HG03280 (cell line): ENCODE measurements around the gene PRRC2C.
"Not testable (repeated sequence)": the region's sequence is repeated elsewhere in the genome, so short reads cannot be mapped to it uniquely, and the experiment has no call there.

Experiments used
- ATAC-seq: cut with Tn5 transposase; IDR thresholded peaks from one replicate; pipeline ENCODE4 v1.9.1; 2021; ENCODE audit warnings: mild to moderate bottlenecking, moderate library complexity; ENCODE audit not compliant: unreplicated experiment

The PRRC2C gene

GRCh38 chr1:171495444-171495843, 10.1 kb downstream of the PRRC2C start:
- no peak for ATAC-seq

GRCh38 chr1:171500304-171500703, 15.0 kb downstream of the PRRC2C start:
- no peak for ATAC-seq

DNA sequence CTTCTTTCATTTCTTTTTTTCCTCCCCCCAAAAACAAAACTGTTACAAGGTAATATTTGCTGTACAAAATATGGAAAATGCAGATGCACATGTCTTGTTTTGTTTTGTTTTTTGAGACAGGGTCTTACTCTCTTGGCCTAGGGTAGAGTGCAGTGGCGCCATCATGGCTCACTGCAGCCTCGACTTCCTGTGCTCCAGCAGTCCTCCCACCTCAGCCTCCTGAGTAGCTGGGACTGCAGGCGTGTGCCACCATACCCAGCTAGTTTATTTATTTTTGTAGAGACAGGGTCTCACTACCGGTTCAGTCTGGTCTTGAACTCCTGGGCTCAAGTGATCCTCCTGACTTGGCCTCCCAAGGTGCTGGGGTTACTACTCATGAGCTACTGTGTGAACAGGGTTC, 15.5 kb downstream of the PRRC2C start:
- no peak for ATAC-seq

GRCh38 chr1:171501305-171502024, 16.1 kb downstream of the PRRC2C start:
- ATAC-seq = peak; percentile 56

- no peak for ATAC-seq
Measured at GRCh38 chr1:171506525-171507304, 21.4 kb downstream of the PRRC2C start.

- no peak for ATAC-seq
Measured at GRCh38 chr1:171507435-171507834, 22.1 kb downstream of the PRRC2C start.

- no peak for ATAC-seq
Measured at GRCh38 chr1:171509191-171509590, 23.9 kb downstream of the PRRC2C start.

DNA sequence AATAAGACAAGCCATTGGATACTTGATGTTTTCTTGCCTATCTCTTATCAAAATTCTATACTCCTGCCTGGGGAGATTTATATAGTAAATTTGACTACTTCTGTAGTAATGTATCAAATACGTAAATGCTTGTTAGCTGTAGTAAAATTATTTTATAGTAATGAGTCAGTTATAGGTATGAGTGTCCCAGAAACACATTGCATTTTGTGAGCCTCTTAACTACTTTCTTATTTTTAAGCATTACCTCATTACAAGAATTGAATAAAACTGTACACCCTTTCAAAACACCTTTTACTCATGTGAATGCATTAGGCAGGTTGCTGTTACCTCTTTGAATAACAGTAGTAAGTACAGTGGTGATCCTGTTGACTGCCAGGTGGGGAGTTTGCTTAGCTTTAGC, 28.4 kb downstream of the PRRC2C start:
- ATAC-seq = no peak

- ATAC-seq = no peak
Measured at GRCh38 chr1:171515299-171515698, 30.0 kb downstream of the PRRC2C start.

DNA sequence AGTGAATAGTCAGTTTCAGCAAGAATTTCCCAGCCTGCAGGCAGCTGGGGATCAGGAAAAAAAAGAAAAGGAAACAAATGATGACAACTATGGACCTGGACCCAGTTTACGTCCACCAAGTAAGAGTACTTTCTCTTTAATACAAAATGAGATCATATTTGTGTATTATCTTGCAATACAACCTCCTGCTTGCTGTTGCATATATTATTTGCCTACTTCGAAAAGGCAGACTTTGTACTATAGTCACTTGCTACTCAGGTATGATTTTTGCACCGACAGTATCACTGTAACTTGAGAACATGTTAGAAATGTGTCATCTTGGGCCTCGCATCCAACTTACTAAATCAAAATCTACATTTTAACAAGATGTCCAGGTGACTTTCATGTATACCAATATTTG, 30.4 kb downstream of the PRRC2C start:
- ATAC-seq = no peak

- ATAC-seq = no peak
Measured at GRCh38 chr1:171521567-171521966, 36.2 kb downstream of the PRRC2C start.

- ATAC-seq = no peak
Measured at GRCh38 chr1:171530676-171531075, 45.3 kb downstream of the PRRC2C start.

DNA sequence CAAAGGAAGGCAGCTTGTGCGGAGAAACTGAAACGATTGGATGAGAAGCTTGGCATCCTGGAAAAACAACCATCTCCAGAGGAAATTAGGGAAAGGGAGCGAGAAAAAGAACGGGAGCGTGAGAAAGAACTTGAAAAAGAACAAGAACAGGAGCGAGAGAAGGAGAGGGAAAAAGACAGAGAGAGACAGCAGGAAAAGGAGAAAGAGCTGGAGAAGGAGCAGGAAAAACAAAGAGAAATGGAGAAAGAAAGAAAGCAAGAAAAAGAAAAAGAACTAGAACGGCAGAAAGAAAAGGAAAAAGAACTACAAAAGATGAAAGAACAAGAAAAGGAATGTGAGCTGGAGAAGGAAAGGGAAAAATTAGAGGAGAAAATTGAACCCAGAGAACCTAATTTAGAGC, 47.2 kb downstream of the PRRC2C start:
- no peak for ATAC-seq

- no peak for ATAC-seq
Measured at GRCh38 chr1:171545523-171545922, 60.2 kb downstream of the PRRC2C start.

DNA sequence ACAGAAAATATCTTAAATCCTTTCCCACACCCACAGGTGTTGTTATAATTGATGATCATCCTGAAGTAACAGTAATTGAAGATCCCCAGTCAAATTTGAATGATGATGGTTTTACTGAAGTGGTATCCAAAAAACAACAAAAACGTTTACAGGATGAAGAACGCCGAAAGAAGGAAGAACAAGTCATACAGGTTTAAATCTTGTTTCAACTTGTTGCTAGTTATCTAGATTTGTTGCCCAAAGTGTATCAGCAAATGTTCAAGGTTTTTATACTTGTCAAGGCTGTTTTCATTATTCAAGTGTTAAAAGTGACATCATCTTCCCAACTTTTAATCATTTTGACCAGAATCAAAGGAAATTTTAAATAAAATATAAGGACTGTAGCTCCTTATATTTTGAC, 64.7 kb downstream of the PRRC2C start:
- ATAC-seq = no peak

DNA sequence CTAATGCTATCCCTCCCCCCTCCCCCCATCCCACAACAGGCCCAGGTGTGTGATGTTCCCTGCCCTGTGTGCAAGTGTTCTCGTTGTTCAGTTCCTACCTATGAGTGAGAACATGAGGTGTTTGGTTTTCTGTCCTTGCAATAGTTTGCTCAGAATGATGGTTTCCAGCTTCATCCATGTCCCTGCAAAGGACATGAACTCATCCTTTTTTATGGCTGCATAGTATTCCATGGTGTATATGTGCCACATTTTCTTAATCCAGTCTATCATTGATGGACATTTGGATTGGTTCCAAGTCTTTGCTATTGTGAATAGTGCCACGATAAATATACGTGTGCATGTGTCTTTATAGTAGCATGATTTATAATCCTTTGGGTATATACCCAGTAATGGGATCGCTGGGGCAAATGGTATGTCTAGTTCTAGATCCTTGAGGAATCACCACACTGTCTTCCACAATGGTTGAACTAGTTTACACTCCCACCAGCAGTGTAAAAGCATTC, 65.3 kb downstream of the PRRC2C start:
- not testable (repeated sequence) for ATAC-seq

GRCh38 chr1:171553960-171554359, 68.6 kb downstream of the PRRC2C start:
- not testable (repeated sequence) for ATAC-seq

GRCh38 chr1:171563675-171564074, 78.3 kb downstream of the PRRC2C start:
- ATAC-seq = no peak

- ATAC-seq = no peak
Measured at GRCh38 chr1:171566467-171566866, 81.1 kb downstream of the PRRC2C start.

DNA sequence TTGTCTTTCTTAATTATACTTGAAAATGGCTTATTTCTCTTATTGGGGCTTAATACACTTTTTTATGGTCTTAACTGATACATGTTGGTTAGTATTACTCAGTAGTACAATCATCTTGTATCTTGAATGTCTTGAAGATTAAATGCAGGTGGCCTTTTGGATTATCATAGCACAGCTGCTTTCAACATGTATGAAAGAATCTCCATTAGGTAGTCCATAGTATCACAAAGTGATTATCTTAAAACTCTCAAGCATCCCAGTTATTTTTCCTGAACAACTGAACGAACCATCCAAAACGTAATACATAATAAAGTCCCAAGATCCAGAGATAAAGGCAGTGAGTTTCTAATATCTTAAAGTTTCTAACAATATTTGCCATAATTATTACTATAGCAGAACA, 85.0 kb downstream of the PRRC2C start:
- ATAC-seq = no peak

GRCh38 chr1:171576144-171576543, 90.8 kb downstream of the PRRC2C start:
- no peak for ATAC-seq

GRCh38 chr1:171581226-171581625, 95.9 kb downstream of the PRRC2C start:
- ATAC-seq = no peak
